IMR-90 (cell line): ENCODE measurements around the gene TAGLN2. TPM values are rescaled to one million over a fixed set of nuclear protein-coding genes. Genes with fewer than 3 reads are reported as not detected.

Experiments
- ATAC-seq: fragments of 200-7000 bp; cut with Tn5 transposase; 2 replicates; pipeline ENCODE4 v1.9.1; 2020; ENCODE audit warnings: low read depth, mild to moderate bottlenecking, moderate library complexity
- BruUV-seq: library from RNA; stranded (reverse); fragments of 400-500 nt; replicated peaks from 2 replicates; lab custom pipeline; 2021; lab: Mats Ljungman, UMichigan
- CTCF ChIA-PET: fragments of 300-600 bp; formaldehyde crosslinking; extraction: SDS; loops from one replicate; lab custom pipeline; 2021; ENCODE audit warnings: antibody characterized with exemption; lab: Yijun Ruan, JAX
- POLR2A ChIA-PET: fragments of 300-600 bp; sonication (Branson Sonifier 250); formaldehyde crosslinking; loops from one replicate; lab custom pipeline; 2022; ENCODE audit warnings: antibody characterized with exemption; ENCODE audit not compliant: unreplicated experiment; lab: Charles Lee
- DNase-seq: peaks from one replicate; pipeline ENCODE4 v3.0.0; 2013
- H2AFZ ChIP-seq: replicated peaks from 2 replicates; pipeline ENCODE3; 2013; ENCODE audit warnings: low read length, mild to moderate bottlenecking; ENCODE audit not compliant: poor library complexity
- H2AK5ac ChIP-seq: 2 replicates; pipeline ENCODE4 v1.6.1; 2013; ENCODE audit warnings: low read depth, low read length, inconsistent platforms
- H2AK9ac ChIP-seq: replicated peaks from 2 replicates; pipeline ENCODE3; 2013; ENCODE audit warnings: mild to moderate bottlenecking, low read depth, low read length, moderate library complexity; ENCODE audit not compliant: poor library complexity
- H2BK120ac ChIP-seq: 2 replicates; pipeline ENCODE4 v1.6.1; 2013; ENCODE audit warnings: low read depth, low read length, inconsistent platforms
- H2BK15ac ChIP-seq: 3 replicates; pipeline ENCODE4 v1.6.1; 2013; ENCODE audit warnings: low read depth, low read length, inconsistent platforms
- H2BK20ac ChIP-seq: 2 replicates; pipeline ENCODE4 v1.6.1; 2013; ENCODE audit warnings: low read depth, mild to moderate bottlenecking, inconsistent platforms, low read length, moderate library complexity
- H2BK5ac ChIP-seq: 2 replicates; pipeline ENCODE4 v1.6.1; 2013; ENCODE audit warnings: mild to moderate bottlenecking, low read depth, low read length, inconsistent platforms; ENCODE audit not compliant: poor library complexity, severe bottlenecking
- H3K14ac ChIP-seq: replicated peaks from 2 replicates; pipeline ENCODE4 v1.6.1; 2013; ENCODE audit warnings: low read depth, low read length, inconsistent platforms
- H3K18ac ChIP-seq: 2 replicates; pipeline ENCODE4 v1.6.1; 2013; ENCODE audit warnings: low read depth, low read length, control low read depth
- H3K23ac ChIP-seq: 2 replicates; pipeline ENCODE4 v1.6.1; 2013; ENCODE audit warnings: low read depth, low read length, inconsistent platforms
- H3K27ac ChIP-seq: 2 replicates; pipeline ENCODE4 v1.5.1; 2013; ENCODE audit warnings: mild to moderate bottlenecking, control low read depth, low read length; ENCODE audit not compliant: insufficient read depth
- H3K27me3 ChIP-seq: 2 replicates; pipeline ENCODE4 v1.6.1; 2013; ENCODE audit warnings: low read length; ENCODE audit not compliant: control insufficient read depth, insufficient read depth
- H3K36me3 ChIP-seq: 2 replicates; pipeline ENCODE4 v1.6.1; 2013; ENCODE audit warnings: low read length, mixed read lengths; ENCODE audit not compliant: control insufficient read depth, insufficient read depth
- H3K4ac ChIP-seq: 2 replicates; pipeline ENCODE4 v1.6.1; 2013; ENCODE audit warnings: low read depth, low read length, inconsistent platforms
- H3K4me1 ChIP-seq: 2 replicates; pipeline ENCODE4 v1.6.1; 2013; ENCODE audit warnings: low read length, mixed read lengths; ENCODE audit not compliant: control insufficient read depth, insufficient read depth
- H3K4me2 ChIP-seq: 2 replicates; pipeline ENCODE4 v1.6.1; 2013; ENCODE audit warnings: low read depth, mild to moderate bottlenecking, control low read depth, low read length, moderate library complexity
- H3K4me3 ChIP-seq: 2 replicates; pipeline ENCODE4 v1.5.1; 2013; ENCODE audit warnings: low read depth, mild to moderate bottlenecking, control low read depth, low read length, moderate library complexity; ENCODE audit not compliant: insufficient read depth
- H3K56ac ChIP-seq: 2 replicates; pipeline ENCODE4 v1.6.1; 2013; ENCODE audit warnings: low read length, inconsistent platforms; ENCODE audit not compliant: insufficient read depth; ENCODE audit errors: extremely low read depth
- H3K79me1 ChIP-seq, 2 experiments: 2 replicates each; pipeline ENCODE4 v1.6.1; 2013; ENCODE audit warnings: low read length in 2 of 2, inconsistent platforms in 1 of 2, low read depth in 1 of 2
- H3K9ac ChIP-seq: 2 replicates; pipeline ENCODE4 v1.6.1; 2013; ENCODE audit warnings: low read depth, low read length, control low read depth
- H3K9me1 ChIP-seq: 2 replicates; pipeline ENCODE4 v1.6.1; 2013; ENCODE audit warnings: low read length, inconsistent platforms; ENCODE audit not compliant: insufficient read depth
- H3K9me3 ChIP-seq: 2 replicates; pipeline ENCODE4 v1.6.1; 2013; ENCODE audit warnings: low read length; ENCODE audit not compliant: control insufficient read depth, insufficient read depth
- H4K20me1 ChIP-seq: 2 replicates; pipeline ENCODE4 v1.6.1; 2013; ENCODE audit warnings: low read length, inconsistent platforms; ENCODE audit not compliant: insufficient read depth
- H4K5ac ChIP-seq: 2 replicates; pipeline ENCODE4 v1.6.1; 2013; ENCODE audit warnings: mild to moderate bottlenecking, low read depth, low read length, control low read depth
- H4K8ac ChIP-seq, 2 experiments: 2 replicates each; pipeline ENCODE4 v1.6.1; 2013; ENCODE audit warnings: low read depth in 2 of 2, low read length in 2 of 2, control low read depth in 1 of 2, inconsistent platforms in 1 of 2
- H4K91ac ChIP-seq: 2 replicates; pipeline ENCODE4 v1.6.1; 2013; ENCODE audit warnings: low read depth, low read length, inconsistent platforms; ENCODE audit not compliant: insufficient read depth
- BHLHE40 ChIP-seq: fragments of 150-350 bp; IDR thresholded peaks from 2 replicates; pipeline ENCODE4 v1.6.1; 2016; ENCODE audit warnings: mild to moderate bottlenecking, low read depth, low read length
- CEBPB ChIP-seq: IDR thresholded peaks from 2 replicates; pipeline ENCODE4 v1.6.1; 2012; ENCODE audit warnings: low read depth, low read length, improper control_type of control experiment
- CHD1 ChIP-seq: IDR thresholded peaks from 2 replicates; pipeline ENCODE4 v1.6.1; 2012; ENCODE audit warnings: low read depth, low read length, improper control_type of control experiment
- FOS ChIP-seq: fragments of 150-350 bp; IDR thresholded peaks from 2 replicates; pipeline ENCODE4 v1.6.1; 2016; ENCODE audit warnings: low read depth, low read length
- MAFK ChIP-seq: IDR thresholded peaks from 2 replicates; pipeline ENCODE4 v1.6.1; 2012; ENCODE audit warnings: low read depth, low read length, improper control_type of control experiment
- MAZ ChIP-seq: IDR thresholded peaks from 2 replicates; pipeline ENCODE4 v1.6.1; 2012; ENCODE audit warnings: low read depth, mild to moderate bottlenecking, low read length, improper control_type of control experiment, moderate library complexity, borderline replicate concordance
- MXI1 ChIP-seq: IDR thresholded peaks from 2 replicates; pipeline ENCODE4 v1.6.1; 2012; ENCODE audit warnings: low read depth, mild to moderate bottlenecking, low read length, moderate library complexity, borderline replicate concordance
- POLR2A ChIP-seq: IDR thresholded peaks from 2 replicates; pipeline ENCODE4 v1.6.1; 2012; ENCODE audit warnings: mild to moderate bottlenecking, low read depth, low read length
- RAD21 ChIP-seq: IDR thresholded peaks from 2 replicates; pipeline ENCODE4 v1.6.1; 2012; ENCODE audit warnings: low read length, improper control_type of control experiment
- RCOR1 ChIP-seq: IDR thresholded peaks from 2 replicates; pipeline ENCODE4 v1.6.1; 2012; ENCODE audit warnings: mild to moderate bottlenecking, low read length, improper control_type of control experiment; ENCODE audit not compliant: insufficient replicate concordance
- RFX5 ChIP-seq: IDR thresholded peaks from 2 replicates; pipeline ENCODE4 v1.8.0; 2012; ENCODE audit warnings: low read depth, mild to moderate bottlenecking, low read length, moderate library complexity
- WGBS, 2 experiments: methylation state at CpG; one replicate each; pipeline versions ENCODE4 v1.1.5 to v1.1.7; 2013; ENCODE audit warnings: missing lambda C conversion rate in 2 of 2; ENCODE audit not compliant: insufficient read length in 1 of 2; ENCODE audit errors: extremely low coverage in 2 of 2; 5-methylcytosine and 5-hydroxymethylcytosine counted together
- dilution Hi-C: fragments of 300-500 bp; cut with HindIII; formaldehyde crosslinking; loops from one replicate; pipeline ENCODE4 v1.14.3; 2018; ENCODE audit warnings: low sequenced_read_pairs; ENCODE audit not compliant: unreplicated experiment
- in situ Hi-C: fragments of 300-500 bp; cut with MboI; formaldehyde crosslinking; loops from 3 replicates; pipeline ENCODE4 v1.14.3; 2019; ENCODE audit warnings: low sequenced_read_pairs, inconsistent platforms, mixed read lengths
- intact Hi-C: fragments of 100-400 bp; cut with micrococcal nuclease; formaldehyde crosslinking; loops from 2 replicates; pipeline ENCODE4 v1.10.0; 2022
- polyA plus RNA-seq, 3 experiments: library from polyadenylated mRNA; depleted of rRNA; stranded (reverse); fragments of >200 nt; gene quantifications; 2 replicates each; pipeline ENCODE4 v1.2.3, GENCODE V29; 2012; ENCODE audit warnings: low replicate concordance in 1 of 3
- total RNA-seq: library from RNA; depleted of rRNA; stranded (reverse); fragments of >200 nt; gene quantifications from 2 replicates; pipeline ENCODE4 v1.2.3, GENCODE V29; 2012
- TF ChIP-seq, protein P1 (sequence below): fragments of 150-350 bp; IDR thresholded peaks from 2 replicates; pipeline ENCODE4 v1.6.1; 2017; ENCODE audit warnings: mild to moderate bottlenecking, antibody characterized with exemption, low read length, low read depth
- TF ChIP-seq, protein P2 (sequence below): conservative IDR thresholded peaks from 2 replicates; pipeline ENCODE4 v1.5.1; 2012; ENCODE audit warnings: mild to moderate bottlenecking, low read depth, low read length, improper control_type of control experiment
- TF ChIP-seq, protein P3 (sequence below): fragments of 150-350 bp; IDR thresholded peaks from 2 replicates; pipeline ENCODE4 v1.6.1; 2016; ENCODE audit warnings: low read depth, mild to moderate bottlenecking, low read length, moderate library complexity, borderline replicate concordance

Gene TAGLN2
- total and polyA plus RNA-seq, 2 of the 4 experiments (the other 2 are of a cell fraction) = 440 to 634 TPM

DNA sequence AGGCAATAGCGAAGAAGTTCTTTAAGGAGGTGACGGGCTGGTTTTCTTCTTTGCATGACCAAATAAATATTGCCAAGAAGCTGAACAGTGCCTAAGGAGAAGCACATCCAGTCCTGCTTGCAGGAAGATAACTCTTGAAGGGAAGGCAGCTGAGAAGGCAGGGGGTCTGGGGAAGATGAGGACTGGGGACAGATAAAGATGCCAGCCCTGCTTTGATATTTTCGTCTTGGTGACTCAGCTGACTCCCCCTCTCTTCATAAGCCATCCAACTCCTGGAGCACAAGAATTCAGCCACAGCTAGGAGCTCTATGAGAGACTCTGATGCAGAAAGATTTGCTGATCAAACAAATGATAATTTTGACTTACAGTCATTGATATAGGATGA, 28.8 kb downstream of the TAGLN2 start:
- H3K9ac ChIP-seq = no peak overlapping the region
- no peak overlapping the region for H3K56ac ChIP-seq
- no peak overlapping the region for H4K8ac ChIP-seq
- peak overlapping the region; percentile 48; the same call in 1 of the 2 replicates for H3K4me2 ChIP-seq
- no TSS peak for BruUV-seq
- H2AK5ac ChIP-seq = no peak overlapping the region
- H3K14ac ChIP-seq = 0 out of 2 replicates have a peak overlapping the region, but pooled peaks have one; percentile 7
- no peaks in the 10 kb centered on the region for H3K27me3 ChIP-seq
- 0 out of 2 replicates have a peak, but pooled peaks cover 3% of the 10 kb centered on the region for H4K20me1 ChIP-seq
- ChIA-PET CTCF (interaction anchor here (0.9 to 9.2 kb wide), 4 partner anchors 17 to 110 kb away, joined by 3 to 150 read pairs (median 8); no protein-coding TSS in a partner anchor), POLR2A (no interaction called here)
- DNase-seq = no peak
- in situ Hi-C loops (loop anchor here (25.0 kb wide), 1 partner anchor 684 kb away; the partner anchor contains the start of gene ACKR1), intact Hi-C loops (no loop called here), dilution Hi-C loops (loop anchor here (25.0 kb wide), 1 partner anchor 109 kb away; the partner anchor contains the start of gene DUSP23)
- peak; percentile 22; the same call in 1 of the 2 replicates for ATAC-seq
- H3K18ac ChIP-seq = no peak overlapping the region
- H2AK9ac ChIP-seq = no peak overlapping the region
- H3K4ac ChIP-seq = no peak overlapping the region
- H3K27ac ChIP-seq = no peak overlapping the region
- H2BK120ac ChIP-seq = no peak overlapping the region
- TF ChIP-seq, protein P1, sequence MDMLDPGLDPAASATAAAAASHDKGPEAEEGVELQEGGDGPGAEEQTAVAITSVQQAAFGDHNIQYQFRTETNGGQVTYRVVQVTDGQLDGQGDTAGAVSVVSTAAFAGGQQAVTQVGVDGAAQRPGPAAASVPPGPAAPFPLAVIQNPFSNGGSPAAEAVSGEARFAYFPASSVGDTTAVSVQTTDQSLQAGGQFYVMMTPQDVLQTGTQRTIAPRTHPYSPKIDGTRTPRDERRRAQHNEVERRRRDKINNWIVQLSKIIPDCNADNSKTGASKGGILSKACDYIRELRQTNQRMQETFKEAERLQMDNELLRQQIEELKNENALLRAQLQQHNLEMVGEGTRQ = no peak
- TF ChIP-seq CEBPB = no peak
- no peak for TF ChIP-seq MAZ
- TF ChIP-seq BHLHE40 = no peak
- no peak for TF ChIP-seq RCOR1
- no peak for TF ChIP-seq CHD1
- TF ChIP-seq MXI1 = no peak
- TF ChIP-seq, protein P2, sequence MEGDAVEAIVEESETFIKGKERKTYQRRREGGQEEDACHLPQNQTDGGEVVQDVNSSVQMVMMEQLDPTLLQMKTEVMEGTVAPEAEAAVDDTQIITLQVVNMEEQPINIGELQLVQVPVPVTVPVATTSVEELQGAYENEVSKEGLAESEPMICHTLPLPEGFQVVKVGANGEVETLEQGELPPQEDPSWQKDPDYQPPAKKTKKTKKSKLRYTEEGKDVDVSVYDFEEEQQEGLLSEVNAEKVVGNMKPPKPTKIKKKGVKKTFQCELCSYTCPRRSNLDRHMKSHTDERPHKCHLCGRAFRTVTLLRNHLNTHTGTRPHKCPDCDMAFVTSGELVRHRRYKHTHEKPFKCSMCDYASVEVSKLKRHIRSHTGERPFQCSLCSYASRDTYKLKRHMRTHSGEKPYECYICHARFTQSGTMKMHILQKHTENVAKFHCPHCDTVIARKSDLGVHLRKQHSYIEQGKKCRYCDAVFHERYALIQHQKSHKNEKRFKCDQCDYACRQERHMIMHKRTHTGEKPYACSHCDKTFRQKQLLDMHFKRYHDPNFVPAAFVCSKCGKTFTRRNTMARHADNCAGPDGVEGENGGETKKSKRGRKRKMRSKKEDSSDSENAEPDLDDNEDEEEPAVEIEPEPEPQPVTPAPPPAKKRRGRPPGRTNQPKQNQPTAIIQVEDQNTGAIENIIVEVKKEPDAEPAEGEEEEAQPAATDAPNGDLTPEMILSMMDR = no peak
- no peak for TF ChIP-seq POLR2A
- TF ChIP-seq FOS = no peak
- TF ChIP-seq RAD21 = no peak
- TF ChIP-seq MAFK = no peak
- no peak for TF ChIP-seq RFX5
- TF ChIP-seq, protein P3, sequence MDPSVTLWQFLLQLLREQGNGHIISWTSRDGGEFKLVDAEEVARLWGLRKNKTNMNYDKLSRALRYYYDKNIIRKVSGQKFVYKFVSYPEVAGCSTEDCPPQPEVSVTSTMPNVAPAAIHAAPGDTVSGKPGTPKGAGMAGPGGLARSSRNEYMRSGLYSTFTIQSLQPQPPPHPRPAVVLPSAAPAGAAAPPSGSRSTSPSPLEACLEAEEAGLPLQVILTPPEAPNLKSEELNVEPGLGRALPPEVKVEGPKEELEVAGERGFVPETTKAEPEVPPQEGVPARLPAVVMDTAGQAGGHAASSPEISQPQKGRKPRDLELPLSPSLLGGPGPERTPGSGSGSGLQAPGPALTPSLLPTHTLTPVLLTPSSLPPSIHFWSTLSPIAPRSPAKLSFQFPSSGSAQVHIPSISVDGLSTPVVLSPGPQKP = no peak
- no peak overlapping the region for H4K91ac ChIP-seq
- H3K79me1 ChIP-seq = no peaks in the 10 kb centered on the region
- H3K9me3 ChIP-seq = no peaks in the 10 kb centered on the region
- H2BK5ac ChIP-seq = no peak overlapping the region
- H2AFZ ChIP-seq = no peak overlapping the region
- H3K9me1 ChIP-seq = no peaks in the 10 kb centered on the region
- no peak overlapping the region; the same call in 2 of the 3 replicates for H2BK15ac ChIP-seq
- H4K5ac ChIP-seq = no peak overlapping the region
- no peak overlapping the region for H3K4me3 ChIP-seq
- peaks cover 9% of the 10 kb centered on the region; the same call in 1 of the 2 replicates for H3K4me1 ChIP-seq
- no peak overlapping the region for H3K23ac ChIP-seq
- no peak overlapping the region for H2BK20ac ChIP-seq
- H3K36me3 ChIP-seq = no peaks in the 10 kb centered on the region
- WGBS, 2 experiments = no CpG with 5 or more reads among the region's 3 CpGs
